Lung (tissue), 12 donors: ENCODE results near the gene PFDN4. TPM values are rescaled to one million over a fixed set of nuclear protein-coding genes. Genes with fewer than 3 reads are reported as not detected.

ENCODE experiments used
- ATAC-seq: fragments of 200-7000 bp; cut with Tn5 transposase; one replicate; pipeline ENCODE4 v1.9.1; 2020; ENCODE audit warnings: moderate number of reproducible peaks; ENCODE audit not compliant: insufficient read depth, low FRiP score
- DNase-seq, 3 donors: peaks; one replicate each; pipeline ENCODE4 v3.0.0-alpha.2; 2013 to 2017
- H3K27ac ChIP-seq, 2 donors: one replicate each; pipeline ENCODE4 v1.5.1; 2013; ENCODE audit warnings: mild to moderate bottlenecking in 2 of 2, moderate library complexity in 2 of 2, control low read depth in 1 of 2, inconsistent platforms in 1 of 2, low read depth in 1 of 2, low read length in 1 of 2
- H3K27me3 ChIP-seq, 3 donors: one replicate each; pipeline ENCODE4 v1.5.1; 2013; ENCODE audit warnings: low read length in 2 of 3; ENCODE audit not compliant: control insufficient read depth in 3 of 3, insufficient read depth in 3 of 3
- H3K36me3 ChIP-seq, 4 donors: one replicate each; pipeline ENCODE4 v1.5.1; 2013; ENCODE audit warnings: low read length in 4 of 4, mild to moderate bottlenecking in 1 of 4, moderate library complexity in 1 of 4; ENCODE audit not compliant: control insufficient read depth in 4 of 4, insufficient read depth in 4 of 4
- H3K4me1 ChIP-seq, 5 donors: one replicate each; pipeline ENCODE4 v1.5.1; 2013; ENCODE audit warnings: low read length in 5 of 5, mild to moderate bottlenecking in 2 of 5, moderate library complexity in 1 of 5; ENCODE audit not compliant: control insufficient read depth in 5 of 5, insufficient read depth in 5 of 5
- H3K4me3 ChIP-seq: one replicate; pipeline ENCODE4 v1.5.1; 2013; ENCODE audit warnings: mild to moderate bottlenecking, control low read depth, moderate library complexity
- H3K9ac ChIP-seq, 2 donors: one replicate each; pipeline ENCODE4 v1.5.1; 2013; ENCODE audit warnings: low read length in 2 of 2, control low read depth in 1 of 2; ENCODE audit not compliant: insufficient read depth in 1 of 2
- H3K9me3 ChIP-seq, 4 donors: one replicate each; pipeline ENCODE4 v1.5.1; 2013; ENCODE audit warnings: low read length in 3 of 4, mild to moderate bottlenecking in 1 of 4, moderate library complexity in 1 of 4; ENCODE audit not compliant: control insufficient read depth in 4 of 4, insufficient read depth in 3 of 4
- CTCF ChIP-seq: IDR thresholded peaks from 2 replicates; pipeline ENCODE4 v1.5.1; 2012; ENCODE audit warnings: mild to moderate bottlenecking; ENCODE audit errors: control extremely low read depth, extremely low read depth
- WGBS, 2 donors: extraction: QIAGEN DNeasy Blood & Tissue Kit; methylation state at CpG; one replicate each; pipeline ENCODE4 v1.1.7; 2013; 5-methylcytosine and 5-hydroxymethylcytosine counted together
- polyA plus RNA-seq, 2 donors: library from polyadenylated mRNA; stranded (reverse); fragments of 200-250 nt; gene quantifications; one replicate each; pipeline ENCODE4 v1.2.1, GENCODE V29; 2013
- total RNA-seq, 2 donors: library from RNA; depleted of rRNA in 1 of 2; stranded (reverse); fragments of >200 nt in 1 of 2; gene quantifications; one replicate each; pipeline ENCODE4 v1.2.1, GENCODE V29; 2014 to 2021
- donor health status: control.
- donor health status: control.
- donor health status: Bipolar disorder and iron deficiency.
- donor health status: healthy.
- donor health status: DM: yes; HTN: yes; CAD: no.

PFDN4 gene
- total and polyA plus RNA-seq, 4 donors, result 15.9 to 83.6 (median 43.4) TPM

GRCh38 chr20:54268941-54269340, 61.1 kb downstream of the PFDN4 start:
- Histone ChIP-seq H3K9me3 (no peaks in the 10 kb centered on the region), H3K36me3 (no peaks in the 10 kb centered on the region), H3K27ac (no peak overlapping the region), H3K4me3 (no peak overlapping the region), H3K4me1 (peaks cover 0 to 8% (median 0%) of the 10 kb centered on the region in 5 donors), H3K27me3 (no peaks in the 10 kb centered on the region), H3K9ac (no peak overlapping the region)
- DNase-seq (no peak), ATAC-seq (no peak)
- WGBS, 2 donors, result 10 to 69% methylated on average over 2 of the region's 2 CpGs
- TF ChIP-seq CTCF, result no peak

Other genes starting within 250 kb of the PFDN4 start
- gene BCAS1, start 137.5 kb upstream of the PFDN4 start, total RNA-seq, result 1 to 10 TPM; 1.7 to 4.0 TPM
- gene BCAS1, start 137.5 kb upstream of the PFDN4 start, polyA plus RNA-seq, result 1 to 10 TPM; 1.2 to 2.9 TPM
- gene CYP24A1, start 34.1 kb upstream of the PFDN4 start, total RNA-seq, result 1 to 10 TPM in 1 of 2 donors, under 1 TPM in 1; 0.68 to 1.5 TPM
- 1 to 10 TPM in 1 of 2 donors, under 1 TPM in 1; 0.30 to 5.9 TPM for gene CYP24A1, start 34.1 kb upstream of the PFDN4 start, polyA plus RNA-seq